Activated CD8-positive, alpha-beta memory T cell treated with anti-CD3 and anti-CD28 coated beads, Interleukin-2, amount 50 U/mL, for 24 hours (primary cell): Measurements from ENCODE around the gene ZNF618.
"Not testable (repeated sequence)": the region's sequence is repeated elsewhere in the genome, so short reads cannot be mapped to it uniquely, and the experiment has no call there.

ENCODE experiments used
- DNase-seq: peaks from one replicate; pipeline ENCODE4 v3.0.0-alpha.2; 2020; ENCODE audit errors: extremely low read depth

Gene ZNF618

DNA sequence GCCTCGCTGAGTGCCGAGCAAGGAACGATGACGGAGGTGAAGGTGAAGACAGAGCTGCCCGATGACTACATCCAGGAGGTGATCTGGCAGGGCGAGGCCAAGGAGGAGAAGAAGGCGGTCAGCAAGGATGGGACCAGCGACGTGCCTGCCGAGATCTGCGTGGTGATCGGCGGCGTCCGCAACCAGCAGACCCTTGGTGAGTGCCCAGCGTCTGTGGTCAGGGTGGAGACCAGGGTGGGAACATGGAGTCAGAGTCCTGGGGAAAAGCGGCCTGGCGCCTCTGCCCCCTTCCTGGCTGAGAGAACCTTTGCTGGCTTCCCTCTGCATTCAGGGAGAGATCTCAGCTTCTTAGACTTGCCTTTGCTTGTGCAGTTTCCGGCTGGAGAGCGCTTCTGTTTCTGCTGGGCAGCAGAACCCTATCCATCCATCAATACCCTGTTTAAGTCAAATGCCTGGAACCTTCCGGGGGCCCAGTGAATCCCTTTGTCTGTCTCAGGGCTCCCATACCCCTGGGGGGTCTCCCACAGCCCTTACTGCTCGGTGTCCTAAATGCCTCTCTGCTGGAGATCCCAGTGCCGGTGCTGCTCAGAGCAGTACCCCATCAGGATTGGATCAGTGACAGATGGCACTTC is 112.4 kb downstream of the ZNF618 start:
- DNase-seq, result no peak

DNA sequence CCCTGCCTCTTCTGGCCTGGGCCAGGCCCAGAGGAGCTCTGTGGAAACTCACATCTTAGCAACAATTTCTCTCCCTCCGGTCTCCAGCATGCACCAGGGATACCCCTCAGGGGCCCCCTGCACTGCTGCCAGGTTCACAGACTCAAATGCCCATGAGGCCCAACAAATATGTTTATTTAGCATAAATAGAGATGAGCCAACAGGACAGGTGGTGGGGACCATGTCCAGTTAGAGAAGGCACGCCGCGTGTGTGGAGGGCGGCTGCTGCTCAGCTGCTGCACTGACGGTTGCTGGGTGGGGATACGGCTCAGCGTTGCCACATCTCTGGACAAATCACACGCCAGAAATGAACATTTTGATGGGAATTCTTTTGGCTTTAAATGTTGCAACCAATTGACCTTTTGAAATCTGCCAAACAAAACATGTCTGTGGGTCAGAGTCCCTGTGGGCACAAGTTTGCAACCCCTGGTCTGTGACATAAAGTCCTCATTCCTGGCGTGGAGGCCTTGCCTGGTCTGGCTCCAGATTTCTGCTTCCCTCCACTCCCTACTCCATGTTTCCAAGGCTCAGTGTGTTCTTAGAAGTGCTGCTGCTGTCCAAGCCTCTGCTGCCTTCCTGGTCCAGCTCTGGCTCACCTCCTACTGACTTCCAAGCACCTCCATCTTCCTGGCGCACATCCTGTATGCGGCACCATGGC is 113.1 kb downstream of the ZNF618 start:
- no peak for DNase-seq

DNA sequence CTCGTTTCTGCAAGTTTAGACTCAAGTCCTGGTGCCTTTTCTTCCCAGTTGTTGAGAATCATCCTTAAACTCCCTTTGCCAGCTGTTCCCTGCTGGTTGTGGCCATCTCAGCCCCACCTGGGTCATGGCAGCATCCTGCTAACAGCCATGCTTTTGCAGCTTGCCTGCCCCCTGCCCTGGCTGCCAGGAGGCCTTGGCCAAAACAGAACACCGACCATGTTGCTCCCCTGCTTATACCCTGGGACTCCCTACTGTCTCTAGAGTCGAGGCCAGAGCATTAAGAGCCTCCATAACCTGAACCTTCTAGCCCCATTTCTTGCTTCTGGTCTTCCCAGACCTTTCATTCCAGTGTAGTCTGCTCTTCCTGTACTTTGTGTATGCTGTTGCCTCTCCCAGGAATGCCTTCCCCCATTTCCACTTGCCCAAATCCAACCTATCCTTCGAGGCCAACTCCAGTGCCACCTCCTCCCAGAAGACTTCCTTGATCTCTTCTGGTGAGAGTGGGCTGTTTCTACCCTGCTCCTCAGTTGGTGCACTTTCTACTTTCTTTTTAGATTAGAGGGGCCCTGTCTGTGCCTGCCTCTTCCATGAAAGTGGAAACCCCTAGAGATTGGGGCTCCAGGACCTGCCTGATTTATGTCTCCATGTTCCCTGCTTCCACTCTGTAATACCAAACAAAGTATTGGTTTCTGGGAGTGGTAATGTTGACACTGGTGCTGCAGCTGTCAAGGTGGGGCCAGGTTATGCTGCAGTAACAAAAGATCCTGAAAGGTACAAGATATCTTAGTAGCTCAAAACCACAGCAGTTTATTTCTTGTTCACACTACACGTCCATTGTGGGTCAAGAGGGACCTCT is 113.8 kb downstream of the ZNF618 start:
- no peak for DNase-seq

DNA sequence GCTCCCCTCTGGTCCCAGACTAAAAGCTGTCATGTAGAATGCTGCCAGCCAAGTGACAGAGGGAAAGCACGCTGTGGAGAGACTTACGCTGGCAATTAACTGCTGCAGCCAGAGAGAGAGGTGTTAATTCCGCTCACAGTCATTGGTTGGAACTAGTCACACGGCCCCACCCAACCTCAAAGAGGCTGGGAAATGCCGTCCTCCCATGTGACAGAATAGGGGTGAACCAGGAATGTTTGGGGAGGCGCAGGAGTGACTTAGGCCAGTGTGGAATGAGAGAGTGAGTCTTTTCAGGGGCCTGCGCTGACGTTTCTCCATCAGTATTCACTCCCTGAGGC is 114.4 kb downstream of the ZNF618 start:
- DNase-seq, result no peak

DNA sequence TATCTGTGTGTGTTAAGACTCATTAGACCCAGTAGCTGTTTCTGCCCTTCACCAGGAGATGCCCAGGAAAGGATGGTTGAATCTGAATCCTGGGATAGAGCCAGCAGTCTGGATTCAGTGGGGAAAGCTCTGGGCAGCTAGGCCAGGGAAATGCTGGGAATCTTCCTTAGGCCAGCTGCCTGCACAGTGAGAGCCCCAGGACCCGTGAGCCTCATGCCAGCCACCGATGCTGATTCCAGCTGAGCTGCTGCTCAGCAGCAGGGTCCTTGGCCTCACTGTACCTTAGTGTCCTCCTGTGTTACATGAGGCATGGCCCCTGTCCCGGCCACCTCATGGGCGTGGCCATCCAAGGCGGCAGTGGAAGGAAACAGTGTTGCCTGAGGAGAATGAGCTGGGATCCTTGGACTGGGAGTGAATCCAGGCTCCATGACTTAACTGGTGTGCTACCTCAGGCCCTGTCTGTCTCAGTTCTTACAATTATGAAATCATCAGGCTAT is 114.9 kb downstream of the ZNF618 start:
- DNase-seq, result no peak

DNA sequence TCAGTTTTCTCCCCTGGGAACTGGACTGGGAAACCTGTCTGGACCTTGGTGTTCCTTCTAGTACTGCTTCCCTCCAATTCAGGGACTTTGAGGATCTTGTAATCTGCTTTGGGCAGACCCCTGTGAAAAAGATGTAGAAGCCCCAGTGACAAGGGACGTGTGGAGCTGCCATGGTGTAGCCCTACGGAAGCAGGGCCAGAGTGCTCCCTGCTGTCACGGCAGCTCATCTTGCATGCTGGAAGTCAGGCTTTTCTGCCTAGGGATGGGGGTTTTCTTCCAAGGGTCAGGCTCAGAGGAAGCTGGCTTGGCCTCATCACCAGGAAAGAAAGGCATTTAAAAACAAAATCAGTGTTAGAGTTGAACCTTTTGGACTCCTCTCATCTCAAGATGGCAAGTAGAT is 115.6 kb downstream of the ZNF618 start:
- DNase-seq, result no peak

DNA sequence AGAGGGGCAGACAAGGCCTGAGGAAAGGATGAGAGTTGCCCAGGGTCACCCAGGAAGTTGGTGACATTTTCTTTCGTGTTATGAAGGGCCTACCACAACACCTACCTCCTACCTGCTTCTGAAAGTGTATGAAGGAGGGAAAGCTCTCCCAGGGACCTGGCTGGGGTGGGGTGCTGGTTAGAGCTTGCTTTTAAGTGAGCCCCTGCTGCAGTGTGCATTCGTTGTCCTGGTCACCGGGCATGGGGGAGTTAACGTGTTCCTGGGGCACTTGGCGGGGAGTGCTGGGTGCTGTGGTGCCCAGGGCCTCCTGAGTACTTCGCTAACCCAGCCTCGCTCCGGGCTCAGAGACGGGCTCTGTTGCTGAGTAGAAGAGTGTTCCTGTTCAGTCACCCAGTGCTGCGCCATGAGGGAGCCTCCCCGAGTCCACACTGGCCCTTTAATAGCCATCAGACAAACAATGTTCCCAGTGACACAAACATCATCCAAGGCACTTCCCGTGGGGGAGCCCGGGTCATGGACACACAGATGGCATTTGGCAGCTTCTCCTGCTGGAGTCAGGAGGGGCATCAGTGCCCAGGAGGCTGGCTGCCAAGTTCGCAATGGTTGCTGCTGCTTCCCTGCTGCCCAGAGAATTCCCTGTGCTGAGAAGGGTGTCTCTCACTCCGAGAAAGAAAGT is 116.3 kb downstream of the ZNF618 start:
- DNase-seq, result no peak

DNA sequence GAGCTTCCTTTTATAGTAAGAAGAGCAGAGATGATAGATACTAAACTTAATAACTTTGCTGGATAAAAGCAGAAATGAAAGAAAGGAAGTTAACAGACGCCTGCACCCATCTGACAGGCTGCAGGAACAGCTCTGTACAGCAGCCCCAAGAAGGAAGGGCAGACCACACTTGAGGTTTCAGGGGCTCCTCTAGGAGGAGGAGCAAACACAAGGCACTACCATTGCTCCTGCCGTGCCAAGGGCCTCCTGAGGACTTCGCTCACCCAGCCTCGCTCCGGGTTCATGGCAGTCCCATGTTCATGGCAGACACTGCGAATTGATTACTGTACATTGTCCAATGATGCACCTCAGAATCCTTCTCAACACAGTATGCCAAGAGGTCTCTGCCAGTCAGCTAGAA is 116.9 kb downstream of the ZNF618 start:
- no peak for DNase-seq

DNA sequence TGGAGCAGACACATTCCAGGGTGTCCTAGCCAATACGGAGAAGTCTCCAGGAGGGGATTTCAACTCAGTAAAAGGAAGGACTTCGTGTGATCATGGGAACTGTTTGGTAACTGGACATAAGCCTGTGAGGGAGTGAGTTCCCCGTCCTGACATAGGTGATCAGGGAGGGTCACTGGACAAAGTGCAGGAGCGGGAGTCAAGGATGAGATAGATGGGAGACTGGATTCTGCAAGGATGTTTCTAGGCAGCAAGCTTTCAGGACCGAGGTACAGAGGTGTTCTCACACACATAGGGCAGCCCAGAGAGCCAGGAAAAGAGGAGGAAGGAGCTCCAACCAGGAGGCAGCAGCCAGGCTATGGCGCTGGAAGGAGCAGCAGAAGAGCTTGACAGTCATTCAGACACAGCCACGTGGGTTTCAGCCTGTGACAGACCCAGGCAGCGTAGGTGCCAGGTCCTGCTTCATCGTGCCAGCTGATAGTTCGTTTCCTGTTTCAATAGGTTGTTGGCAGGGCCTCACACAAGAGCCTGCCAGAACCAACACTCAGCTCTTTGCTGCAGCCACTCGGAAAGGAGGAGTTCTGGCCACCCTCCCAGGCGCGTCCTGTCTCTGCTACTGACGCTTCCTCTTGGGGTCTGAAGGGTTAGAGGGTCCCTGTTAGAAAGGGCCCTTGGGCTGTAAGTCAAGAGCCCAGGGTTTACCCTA is 117.9 kb downstream of the ZNF618 start:
- no peak for DNase-seq

DNA sequence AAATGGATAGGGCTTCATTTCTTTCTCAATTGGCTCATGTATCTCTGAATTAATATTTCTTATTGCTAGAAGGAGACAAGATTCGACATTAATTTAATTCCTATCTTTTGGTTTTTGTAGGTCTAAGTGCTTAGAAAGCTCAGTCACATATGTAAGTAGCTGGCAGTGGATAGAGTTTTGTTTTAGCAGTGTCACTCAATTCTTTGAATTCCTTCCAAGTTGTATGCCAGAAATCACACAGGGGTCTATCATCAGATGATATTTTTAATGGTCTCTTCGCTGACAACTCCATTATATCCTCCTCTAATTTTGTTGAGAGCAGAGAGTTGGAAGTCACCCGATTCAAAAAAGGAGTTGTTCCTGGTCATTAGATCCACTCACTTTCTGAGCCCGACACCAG is 119.3 kb downstream of the ZNF618 start:
- DNase-seq, result no peak

DNA sequence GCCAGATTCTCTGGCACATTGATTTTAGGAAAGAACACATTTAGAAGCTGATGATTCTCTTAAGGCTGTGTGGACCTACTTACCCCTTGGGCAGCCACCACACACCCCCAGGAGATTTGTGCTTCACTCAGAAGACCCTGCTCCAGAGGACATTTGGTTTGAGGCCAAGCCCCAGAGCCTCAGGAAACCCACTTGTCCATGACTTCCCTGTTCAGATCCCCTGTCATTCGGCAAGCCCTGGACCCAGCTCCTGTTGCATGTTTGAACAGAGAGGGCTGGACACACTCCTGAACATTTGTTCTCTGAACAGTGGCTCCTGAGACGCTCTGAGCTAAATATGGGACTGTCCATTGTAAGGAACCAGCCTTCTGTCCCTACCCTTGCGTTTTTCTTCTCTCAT is 119.9 kb downstream of the ZNF618 start:
- no peak for DNase-seq

DNA sequence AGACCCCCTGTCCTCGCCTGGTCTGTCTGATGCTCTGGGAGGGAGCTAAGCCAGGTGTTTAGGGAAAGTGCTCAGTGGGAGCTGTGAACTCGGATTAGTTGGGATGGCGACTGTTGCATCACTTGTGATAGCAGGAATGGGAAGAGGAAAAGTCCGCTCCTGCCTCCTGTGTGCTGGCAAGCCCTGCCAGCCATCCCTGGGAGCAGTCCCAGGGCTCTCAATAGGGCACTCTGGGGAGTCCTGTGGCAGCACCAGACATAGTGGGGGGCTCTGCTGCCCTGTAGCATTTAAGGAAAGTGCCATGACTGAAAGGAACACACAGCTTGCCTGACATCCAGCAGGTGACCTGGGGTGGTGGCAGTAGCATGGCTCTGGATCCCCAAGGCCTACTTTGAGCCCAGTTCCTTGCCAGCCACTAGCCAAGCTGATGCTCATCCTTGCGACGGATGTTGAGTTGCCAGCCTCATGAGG is 120.5 kb downstream of the ZNF618 start:
- DNase-seq, result no peak

DNA sequence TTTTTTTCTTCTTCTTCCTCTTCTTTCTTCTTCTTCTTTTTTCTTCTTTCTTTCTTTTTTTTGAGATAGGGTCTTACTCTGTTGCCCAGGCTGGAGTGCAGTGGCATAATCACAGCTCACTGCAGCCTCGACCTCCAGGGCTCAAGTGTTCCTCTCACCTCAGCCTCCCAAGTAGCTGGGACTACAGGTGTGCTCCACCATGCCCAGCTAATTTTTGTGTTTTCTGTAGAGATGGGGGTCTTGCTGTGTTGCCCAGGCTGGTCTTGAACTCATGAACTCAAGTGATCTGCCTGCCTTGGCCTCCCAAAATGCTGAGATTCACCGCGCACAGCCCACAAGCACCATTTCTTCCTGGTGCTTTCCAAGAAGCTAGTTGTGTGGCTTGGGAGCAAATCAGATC is 121.0 kb downstream of the ZNF618 start:
- not testable (repeated sequence) for DNase-seq

DNA sequence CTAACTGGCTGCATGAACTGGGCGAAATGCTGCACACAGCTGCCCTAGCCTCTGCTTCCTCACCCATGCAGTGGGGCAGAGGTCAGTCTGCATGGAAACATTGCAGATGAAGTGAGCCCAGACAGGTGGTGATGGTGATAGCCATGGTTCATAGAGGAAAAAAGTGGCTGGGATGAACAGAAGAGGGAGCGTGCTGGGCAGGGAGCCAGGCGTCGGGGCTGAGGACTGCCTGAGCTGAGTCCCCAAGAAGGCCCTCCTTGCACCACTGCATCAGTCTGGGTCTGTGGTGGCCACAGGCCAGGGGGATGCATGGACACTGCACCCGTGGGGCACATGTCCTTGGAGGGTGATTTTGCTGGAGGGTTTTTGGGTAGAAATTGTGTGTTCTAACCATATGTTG is 121.5 kb downstream of the ZNF618 start:
- DNase-seq, result no peak

DNA sequence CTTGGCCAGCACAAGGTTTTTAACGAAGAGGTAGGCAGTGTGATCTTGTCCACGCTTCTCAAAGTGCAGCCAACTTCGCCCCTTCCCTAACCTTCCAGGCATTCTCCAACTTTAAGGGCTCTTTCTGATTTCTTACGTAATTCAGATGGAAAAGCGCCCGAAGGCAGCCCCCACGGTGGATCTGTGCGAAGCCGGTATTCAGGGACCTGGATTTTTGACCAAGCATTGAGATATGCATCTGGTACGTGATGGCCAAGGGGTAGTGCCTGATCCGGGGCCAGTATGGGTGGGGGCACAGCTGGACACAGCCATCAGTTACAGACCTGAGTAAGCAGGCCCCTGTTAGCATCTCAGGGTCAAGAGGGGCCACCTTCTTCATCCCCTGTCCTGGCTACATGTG is 122.0 kb downstream of the ZNF618 start:
- no peak for DNase-seq

DNA sequence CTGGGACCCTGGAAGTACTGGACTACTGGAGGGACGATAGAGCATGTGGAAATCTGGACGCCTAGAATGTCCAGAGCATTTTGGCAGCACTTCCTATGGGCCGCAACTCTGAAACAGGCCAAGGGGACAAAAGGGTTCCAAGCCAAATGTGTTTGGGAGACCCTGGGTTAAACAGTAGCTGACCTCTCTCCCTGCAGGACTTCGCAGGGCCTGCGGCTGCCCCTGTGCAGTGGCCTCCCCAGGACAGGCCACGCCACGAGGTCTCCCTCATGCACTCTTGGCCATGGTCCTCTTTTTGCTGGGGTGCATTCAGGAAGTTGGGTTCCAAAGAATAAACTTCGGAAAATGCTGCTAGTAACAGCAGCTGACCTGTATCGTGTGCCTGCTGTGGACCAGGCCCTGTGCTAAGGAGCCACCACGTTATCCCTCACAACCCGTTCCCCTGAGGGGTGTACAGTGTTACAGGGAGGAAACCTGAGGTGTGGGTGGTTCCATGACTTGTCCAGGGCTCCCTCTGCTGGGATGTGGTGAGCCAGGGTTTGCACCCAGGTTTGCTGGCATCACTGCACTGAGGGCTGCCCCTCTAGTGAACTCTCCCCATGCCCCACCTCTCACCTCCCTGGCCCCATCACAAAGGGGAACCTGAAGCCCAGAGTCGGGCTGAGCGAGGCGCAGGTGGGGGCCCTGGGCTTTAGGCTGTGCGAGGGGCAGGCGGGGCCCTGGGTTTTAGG is 122.6 kb downstream of the ZNF618 start:
- DNase-seq, result no peak

DNA sequence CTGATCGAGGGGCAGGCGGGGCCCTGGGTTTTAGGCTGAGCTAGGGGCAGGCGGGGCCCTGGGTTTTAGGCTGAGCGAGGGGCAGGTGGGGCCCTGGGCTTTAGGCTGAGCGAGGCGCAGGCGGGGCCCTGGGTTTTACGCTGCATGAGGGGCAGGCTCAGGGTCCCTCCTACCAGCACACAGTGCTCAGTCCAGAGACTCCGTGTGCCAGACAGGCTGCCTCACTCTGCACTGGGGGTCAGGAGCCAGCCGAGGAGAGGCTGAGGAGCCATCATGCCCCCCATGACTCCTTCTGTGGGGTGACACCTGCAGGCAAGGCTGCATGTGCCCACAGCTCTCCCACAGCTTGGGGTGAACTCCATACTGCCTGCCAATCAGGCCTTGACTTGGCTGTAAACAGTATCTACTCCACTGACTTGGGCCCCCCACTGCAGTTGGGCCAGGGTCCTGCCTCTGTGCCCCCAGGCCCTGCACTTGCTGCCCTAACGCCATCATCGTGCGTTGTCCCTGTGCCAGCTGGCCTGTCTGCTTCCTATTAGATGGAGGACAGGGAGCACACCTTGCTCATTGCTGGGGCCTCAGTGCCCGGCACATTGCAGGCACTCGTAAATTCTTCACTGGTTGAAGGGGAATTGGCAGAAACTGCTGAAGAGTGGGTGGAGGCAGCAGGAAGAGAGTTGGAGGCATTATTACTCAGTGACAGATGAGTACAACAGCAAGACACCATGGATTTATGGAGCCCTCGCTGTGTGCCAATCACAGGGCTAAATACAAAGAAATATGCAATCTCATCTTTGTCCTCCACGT is 123.3 kb downstream of the ZNF618 start:
- DNase-seq, result no peak

DNA sequence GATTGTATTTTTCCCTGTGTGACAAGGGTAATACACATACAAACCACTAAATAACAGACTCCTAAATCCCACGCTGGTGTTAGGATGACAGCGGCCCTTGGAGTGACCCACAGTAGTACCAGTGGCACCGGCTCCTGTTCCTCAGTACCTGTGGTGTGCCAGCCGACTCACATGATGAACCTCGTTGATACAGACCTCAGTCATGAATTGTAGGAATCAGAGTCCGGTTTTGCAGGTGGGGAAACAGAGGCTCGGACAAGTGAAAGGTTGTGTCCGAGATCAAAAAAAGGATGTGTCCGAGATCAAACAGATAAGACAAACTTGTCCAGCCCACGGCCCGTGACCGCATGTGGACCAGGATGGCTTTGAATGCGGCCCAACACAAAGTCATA is 124.0 kb downstream of the ZNF618 start:
- DNase-seq, result no peak

DNA sequence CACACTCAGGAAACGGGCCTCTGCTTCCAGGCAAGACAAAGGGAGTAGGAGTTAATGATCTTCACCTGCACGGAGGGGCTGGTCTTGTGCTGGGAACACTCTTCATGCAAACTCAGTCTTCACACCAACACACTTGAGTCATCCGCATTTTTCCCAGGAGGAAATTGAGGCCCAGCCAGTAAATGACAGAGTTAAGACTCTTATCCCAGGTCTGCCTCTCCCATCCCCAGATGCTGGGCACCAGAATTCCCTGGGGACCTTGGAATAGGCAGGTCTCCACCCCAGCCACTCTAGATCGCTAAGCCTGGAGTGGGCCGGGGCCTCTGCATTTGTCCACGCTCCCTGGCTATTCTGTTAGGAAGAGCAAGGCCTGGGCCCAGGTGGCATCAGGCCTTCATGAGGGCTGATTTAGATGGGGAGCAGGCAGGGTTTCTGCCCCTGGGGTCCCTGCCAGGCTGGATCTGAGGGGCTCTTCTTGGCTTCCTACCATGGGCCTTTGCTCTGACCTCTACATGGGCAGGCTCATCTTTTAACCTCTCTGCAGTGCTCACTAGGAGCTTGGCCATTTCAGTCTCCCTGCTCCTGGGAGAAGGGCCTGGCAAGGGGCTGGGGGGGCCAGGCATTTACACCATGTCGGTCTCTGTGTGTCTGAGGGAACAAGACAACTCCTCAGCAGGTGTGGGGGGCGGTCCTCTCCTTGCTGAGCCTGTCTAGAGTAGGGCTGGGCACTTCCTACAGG is 124.7 kb downstream of the ZNF618 start:
- DNase-seq, result no peak

DNA sequence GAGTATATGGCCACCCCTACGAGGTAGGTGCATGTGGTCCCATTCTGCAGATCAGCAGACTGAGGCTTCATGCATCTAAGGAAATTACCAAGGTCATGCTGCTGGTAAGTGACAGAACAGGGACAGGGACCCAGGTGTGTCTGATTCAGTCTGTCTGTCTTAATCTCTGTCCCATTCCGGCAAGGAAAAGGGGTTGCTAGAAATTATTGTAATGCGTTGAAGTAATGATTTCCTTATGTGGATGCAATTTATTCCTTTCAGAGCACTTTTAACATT is 125.2 kb downstream of the ZNF618 start:
- DNase-seq, result no peak
